COLO668 (cell line): Measurements from ENCODE around the gene TBC1D22A.

Source experiments
- DNase-seq: peaks from one replicate; lab custom pipeline; 2025; ENCODE audit not compliant: unreplicated experiment; lab: John Stamatoyannopoulos, UW

Gene TBC1D22A

DNA sequence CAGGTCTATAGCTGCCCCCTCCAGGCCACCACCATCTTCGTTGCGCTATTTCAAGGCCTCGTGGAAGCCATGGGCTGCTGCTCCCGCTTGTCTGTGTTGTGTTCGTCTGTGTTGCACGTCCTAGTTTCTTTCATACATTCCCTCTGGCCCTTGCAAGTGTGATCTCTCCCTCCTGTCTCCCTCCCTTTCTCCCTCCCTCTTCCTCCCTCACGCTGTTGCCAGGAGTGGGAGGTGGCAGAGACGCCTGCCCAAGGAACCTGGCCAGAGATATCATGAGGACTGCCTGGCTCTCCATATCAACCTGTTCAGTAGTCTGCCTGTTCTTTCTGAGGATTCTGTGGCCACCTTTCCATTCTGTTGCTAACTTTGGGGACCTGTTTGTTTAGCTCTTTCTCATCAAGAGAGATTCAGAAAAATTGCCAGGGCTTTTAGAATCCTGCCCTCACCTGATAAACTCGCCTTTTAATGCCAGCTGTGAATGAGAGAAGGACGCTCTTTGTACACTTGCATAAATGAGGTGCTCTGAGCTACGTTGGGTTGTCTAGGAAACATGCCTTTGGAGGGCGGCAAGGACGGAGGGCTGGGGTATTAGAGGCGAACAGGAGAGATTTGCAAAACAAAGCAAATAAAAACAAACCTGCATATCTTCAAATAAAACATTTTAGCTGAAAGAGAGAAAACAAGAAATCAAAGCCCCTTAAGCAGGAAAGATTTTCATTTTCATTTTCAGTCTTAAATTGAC lies 185.2 kb downstream of the TBC1D22A start:
- DNase-seq = no peak

DNA sequence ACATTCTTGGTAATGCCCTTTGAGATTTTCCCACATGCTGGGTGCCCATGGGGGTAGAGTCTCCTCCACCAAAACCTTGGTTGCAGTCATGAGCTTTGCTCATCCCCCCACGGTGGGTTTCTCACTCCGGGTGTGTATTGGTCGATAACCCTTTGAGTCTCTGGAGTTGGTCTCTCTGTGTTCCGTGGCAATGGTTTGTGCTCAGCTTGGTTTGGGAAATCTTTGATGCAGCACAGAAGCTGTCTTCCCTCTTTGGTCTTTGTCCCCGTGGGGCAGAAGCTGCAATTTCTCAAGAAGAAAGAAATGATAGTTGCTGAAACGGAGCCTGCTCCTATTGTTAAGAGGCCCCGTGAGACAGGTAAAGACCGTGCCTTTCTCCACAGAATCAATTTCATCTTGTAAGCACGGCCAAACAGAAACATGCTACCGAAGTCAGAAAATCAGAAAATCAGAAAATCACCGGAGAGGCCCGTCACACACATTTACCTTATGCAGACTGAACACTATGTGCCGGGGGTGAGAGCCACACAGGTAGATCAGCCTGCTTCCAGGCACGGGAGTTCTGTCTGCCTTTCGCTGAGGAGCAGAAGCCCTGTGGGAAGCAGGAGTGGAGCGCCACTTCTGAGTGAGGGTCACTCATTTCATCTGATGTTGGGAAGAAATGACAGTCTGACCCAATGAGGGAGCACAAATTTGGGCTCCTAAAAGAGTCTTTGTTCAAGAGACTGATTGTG lies 186.1 kb downstream of the TBC1D22A start:
- DNase-seq = no peak

DNA sequence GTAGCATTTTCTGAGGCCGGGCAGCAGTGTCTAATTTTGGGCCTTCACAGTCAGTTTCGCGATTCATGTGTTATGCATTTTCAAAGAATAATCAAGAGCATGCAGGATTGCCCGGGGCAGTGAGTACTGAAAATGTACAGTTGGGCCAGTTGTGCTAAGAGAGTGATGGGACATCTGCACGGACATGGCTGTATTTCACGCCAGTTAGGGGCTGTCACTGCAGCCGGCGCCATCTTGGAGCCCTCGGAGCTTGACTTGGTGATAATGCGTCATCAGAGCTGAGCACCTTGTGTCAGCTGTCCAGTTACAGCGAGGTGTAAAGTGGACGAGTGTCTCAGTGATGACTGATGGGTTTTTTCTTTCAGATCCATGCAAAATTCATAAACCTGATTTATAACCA lies 188.9 kb downstream of the TBC1D22A start:
- no peak for DNase-seq

DNA sequence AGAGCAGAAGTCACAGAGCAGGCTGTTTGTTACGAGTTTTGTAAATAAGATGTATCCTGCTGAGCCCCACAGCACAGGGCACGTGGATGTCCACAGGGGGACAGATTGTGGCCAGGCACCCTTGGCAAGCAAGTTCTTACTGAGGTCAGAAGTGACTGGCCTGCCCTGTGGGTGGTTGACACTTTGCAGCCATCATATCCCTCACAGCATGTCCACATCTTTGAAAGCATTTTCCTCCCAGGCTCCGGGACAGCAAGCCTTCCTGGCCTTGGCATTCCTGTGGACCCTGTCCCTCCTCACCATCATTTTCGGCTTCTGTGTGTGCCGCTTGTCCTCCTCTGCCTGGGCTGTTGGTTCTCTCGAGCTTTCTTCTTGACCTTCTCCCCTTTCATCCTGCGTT lies 189.5 kb downstream of the TBC1D22A start:
- DNase-seq = no peak

DNA sequence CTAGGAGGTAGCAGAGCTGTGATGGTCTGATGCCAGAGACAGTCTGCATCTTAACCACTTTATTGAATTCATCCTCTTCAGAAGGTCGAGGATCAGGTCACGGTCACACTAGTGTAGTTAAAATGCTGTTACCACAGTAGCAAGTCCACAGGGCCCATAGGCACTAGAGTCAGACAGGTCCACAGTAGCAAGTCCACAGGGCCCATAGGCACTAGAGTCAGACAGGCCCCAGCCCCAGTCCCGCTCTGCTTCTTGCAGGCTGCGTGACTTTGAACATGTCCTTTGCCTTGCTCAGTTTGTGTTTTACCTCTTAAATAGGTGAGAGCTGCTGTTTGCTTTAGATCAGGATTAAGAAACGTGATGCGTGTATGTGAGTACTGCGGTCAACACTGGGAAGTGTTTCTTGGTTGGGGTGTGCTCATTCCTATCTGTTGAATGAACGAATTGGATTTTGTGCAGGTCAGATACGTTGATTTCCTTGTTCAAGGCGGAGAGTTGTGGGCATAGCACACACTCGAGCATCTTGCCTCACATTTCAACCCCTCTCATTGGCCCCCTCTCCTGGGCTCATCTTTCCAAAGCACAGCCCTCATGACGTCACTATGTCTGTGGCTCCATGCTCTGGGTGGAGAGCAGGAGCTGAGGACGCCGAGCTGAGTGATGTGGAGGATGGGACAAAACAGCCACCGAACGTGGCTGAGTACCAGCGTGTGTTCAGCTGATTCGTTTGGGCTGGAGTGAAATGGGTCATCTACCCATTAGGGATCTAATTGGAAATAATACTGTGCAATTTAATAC lies 191.7 kb downstream of the TBC1D22A start:
- no peak for DNase-seq

DNA sequence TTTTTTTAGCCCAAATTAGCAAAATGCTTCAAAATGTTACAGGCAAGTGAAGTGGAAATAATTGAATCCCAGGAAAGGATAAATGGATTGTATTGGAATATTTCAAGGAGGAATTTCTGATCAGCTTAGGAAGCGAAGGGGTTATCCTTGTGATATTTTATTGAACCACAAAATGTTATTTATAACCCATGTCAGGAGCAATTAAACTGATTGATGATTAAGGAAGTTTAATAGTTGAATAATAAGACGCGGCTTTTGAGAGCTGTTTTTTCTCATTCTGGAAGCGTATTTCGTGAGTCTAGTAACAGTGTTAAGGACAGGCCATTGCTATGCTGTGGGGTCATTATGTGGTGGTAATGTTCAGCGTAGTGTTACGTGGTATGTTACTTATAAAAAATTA lies 192.3 kb downstream of the TBC1D22A start:
- no peak for DNase-seq

DNA sequence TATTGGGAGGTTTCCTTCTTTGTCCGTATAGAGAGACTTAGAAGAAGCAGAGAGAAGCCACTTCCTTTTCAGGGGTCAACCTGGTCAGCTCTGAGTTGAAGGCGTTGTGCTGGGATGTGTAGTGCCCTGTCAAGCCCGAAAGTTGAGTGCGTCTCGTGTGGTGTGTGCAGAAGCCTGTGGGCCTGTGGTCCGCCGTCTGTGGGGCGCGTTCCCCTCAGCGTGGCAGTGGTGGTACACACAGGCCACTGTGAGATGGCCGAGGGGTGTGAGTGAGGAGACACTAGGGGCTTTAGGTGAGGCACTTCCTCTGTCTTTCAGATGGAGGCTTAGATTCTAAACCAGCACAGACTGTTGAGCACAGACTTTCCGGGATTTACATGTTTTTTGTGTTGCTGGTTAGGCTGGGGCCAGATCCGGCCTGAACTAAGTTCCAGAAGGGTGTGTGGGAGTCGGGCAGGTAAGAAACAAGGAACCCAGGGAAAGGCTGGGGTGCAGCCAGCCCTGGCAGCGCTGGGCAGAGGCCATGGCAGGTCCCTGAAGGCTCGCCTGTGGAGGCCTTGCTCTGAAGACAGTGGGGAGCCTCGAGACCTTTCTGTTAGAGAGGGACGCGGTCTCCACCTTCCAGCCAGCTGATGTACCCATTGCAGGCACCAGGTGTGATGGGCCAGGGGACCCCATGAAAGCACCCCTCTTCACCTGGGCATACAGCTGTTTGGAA lies 194.2 kb downstream of the TBC1D22A start:
- DNase-seq = no peak

DNA sequence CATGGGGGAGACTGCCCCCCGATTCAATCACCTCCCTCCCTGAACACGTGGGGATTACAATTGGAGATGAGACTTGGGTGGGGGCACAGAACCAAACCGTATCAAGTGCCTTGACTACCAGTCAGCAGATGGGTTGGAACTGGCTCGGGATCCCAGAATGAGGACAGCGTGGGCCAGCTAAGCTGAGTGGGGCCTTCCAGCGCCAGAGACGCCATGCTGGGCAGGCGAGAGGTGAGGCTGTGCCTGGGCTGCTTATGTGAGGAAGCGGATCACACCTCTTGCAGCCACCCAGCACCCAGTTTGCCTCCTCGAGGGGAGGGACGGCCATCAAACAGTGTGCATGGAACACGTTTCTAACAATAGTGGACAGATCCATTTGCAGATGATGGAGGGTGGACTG lies 195.1 kb downstream of the TBC1D22A start:
- DNase-seq = no peak

DNA sequence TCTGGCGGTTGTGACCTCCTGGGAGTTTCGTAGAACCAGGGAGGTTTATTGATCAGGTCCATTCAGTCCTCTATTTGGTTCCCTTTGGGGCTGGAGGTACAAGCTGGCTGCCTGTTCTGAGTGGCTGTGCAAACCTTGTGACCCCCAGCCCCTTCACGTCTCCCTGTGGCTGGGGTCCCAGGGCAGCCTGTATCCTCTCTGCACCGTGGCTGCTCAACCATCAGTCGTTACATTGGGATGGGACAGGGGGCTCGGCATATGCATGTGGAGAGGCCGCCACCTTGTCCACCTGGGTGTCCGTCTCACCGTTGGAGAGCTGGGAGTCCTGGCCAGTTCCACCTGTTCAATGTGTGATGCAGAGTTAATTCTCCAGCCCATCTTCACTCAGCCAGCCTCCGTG lies 195.7 kb downstream of the TBC1D22A start:
- DNase-seq = no peak

DNA sequence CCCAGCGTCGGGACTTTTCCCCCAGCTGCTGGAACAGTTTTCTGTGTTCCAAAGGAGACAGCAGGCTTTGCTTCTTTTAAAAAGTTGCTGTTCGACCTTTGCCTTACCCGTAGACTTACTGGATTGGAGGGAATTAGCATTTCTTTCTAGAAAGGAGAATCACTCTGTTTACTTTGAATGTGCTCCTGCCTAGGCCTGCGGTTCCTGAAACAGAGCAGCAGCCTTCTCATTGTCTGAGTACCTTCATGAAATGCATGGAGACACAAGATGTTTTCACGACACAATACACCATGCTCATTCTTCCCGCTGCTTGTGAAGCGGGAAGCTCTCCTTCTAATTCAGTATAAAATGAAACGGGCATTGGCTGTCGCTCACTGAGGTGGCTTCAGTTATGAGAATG lies 196.2 kb downstream of the TBC1D22A start:
- no peak for DNase-seq

DNA sequence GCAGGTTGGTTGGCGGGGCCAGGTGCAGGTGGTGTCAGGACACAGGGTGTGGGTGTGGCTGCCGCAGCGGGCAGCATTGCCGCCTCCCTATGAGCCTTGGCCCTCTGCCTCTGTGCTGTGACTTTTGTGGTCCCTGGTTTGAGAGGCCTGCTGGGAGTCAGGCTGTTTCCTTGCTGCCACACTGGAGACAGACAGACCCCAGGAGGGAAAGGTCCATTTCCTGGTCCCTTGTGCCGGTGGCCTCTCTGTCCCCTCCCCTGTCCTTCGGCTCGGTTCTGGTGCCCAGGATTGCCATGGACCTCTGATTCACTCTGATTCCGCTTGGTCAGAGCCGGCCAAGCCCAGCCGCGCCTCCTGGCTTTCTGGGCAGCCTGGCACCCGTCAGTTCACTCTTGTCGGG lies 196.9 kb downstream of the TBC1D22A start:
- DNase-seq = no peak

DNA sequence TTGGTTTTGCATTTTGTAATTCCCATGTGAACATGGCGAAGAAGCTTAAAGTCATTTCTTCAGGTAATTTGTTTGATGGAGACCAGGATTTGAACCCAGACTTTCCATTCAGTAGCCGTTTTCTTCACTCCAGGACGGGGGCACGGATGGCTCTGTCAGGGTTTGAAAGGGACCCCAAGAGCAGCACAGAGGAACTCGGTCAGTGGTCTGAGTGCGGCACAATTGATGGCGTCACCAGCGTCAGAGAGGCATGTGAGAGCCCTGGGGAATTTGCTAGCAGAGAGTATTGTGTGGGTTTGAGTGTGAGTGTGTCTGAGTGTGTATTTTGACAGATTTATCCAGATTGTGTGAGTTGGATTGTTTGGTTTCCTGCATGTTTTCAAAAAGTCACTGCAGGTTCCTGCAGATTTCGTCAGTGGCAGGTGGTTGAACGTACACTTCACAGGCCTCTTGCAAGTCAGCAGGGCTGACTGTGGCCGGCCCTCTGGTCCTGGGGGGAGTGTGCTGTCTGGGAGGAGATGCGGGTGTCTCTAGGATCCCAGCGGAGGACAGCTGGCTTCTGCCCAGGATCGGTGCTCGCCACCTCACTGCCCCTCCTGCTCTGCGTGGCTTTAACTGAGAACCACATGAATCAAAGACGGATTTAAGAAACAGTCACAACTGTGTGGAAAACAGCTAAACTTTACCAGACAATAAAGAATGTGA lies 199.3 kb downstream of the TBC1D22A start:
- DNase-seq = no peak

DNA sequence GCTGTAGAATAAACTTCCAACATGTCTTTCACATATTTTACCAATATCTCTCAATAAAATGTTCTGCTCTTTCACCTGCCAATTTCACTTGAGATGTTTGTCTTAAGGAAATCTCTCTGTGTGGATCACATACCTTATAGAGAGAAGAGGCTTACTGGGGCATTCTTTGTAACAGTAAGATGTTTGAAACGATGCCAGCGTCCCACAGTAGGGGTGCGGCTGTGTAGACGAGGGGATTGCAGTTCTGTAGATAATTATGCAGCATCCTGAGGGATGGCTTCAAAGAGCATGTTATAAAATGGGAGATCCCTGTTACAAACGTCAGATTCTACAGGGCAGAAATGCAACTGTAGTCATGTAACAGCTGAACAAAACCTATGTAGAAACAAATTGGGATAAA lies 200.0 kb downstream of the TBC1D22A start:
- DNase-seq = no peak

DNA sequence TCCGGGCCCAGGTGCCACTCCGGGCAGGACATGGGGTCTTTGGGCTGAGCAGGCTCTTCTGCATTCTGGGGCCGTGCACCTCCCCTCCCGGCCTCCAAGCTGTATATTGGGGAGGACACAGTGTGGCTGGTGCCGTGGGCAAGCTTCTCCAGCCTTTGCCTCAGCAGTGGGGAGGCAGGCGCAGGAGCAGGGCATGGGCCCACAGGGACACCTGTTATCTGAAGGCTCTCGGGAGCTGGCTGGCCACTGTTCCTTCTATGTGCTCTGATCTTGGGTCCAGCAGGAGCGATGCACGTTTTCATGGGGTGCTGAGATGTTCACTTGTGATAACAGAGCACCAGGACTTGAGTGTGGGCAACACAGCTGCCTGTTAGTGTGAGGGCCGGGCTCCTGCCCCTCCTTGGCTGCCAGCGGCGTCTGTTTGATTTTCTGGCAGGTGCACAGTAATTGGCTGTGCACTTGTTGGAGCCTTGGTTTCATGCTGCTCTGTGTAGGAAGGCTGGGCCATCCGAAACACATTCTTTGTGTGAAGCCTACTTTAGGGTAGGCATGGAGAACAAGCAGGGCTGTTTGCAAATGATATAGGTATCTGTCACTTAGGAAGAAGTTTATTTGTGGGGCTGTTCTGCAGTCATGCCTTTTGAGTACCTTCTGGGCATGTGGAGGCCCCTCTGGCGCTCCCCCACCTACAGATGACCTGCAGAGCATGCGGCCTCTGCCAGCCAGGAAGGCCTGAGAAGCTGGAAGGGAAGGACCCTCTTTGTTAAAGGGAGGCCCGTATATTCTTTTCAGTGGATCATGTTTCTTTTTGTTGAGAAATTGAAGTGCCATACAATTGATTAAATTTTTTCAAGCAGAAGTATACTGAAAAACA lies 201.5 kb downstream of the TBC1D22A start:
- DNase-seq = peak; percentile 81

DNA sequence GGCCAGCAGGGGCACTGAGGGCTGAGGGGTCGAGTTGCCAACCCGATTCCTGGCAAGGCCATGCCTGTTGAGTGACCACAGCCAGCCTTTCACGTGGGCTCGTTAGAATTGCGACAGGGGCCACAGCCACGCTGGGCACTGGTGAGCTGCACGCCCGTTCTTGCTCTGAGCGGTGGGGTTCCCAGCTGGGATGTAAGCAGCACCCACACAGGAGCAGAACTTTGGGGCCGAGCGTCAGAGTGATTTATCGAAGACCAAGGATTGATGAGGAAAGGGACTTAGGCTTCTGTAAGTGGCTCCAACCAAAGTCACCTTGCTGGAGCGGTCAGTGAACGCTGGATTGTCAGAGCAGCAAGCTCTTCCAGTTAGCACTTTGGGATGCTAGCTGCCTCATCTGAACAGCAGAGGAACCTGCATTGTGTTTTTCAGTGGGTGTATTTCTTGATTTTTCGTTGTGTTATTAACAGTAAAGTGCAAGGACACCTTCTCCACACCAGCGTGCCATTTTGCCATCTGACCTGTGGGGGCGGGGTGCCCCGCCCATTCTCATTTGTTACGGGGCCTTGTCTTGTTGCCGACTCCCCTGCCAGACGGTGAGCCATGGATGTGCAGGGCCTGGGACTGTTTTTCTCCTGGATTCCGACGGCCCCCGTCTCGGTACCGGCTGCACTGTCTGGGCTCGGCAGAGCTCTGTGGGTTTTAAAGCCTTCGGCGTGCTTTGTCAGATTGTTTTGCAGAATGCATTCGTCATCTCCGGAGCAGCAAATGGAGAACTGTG lies 202.5 kb downstream of the TBC1D22A start:
- no peak for DNase-seq

DNA sequence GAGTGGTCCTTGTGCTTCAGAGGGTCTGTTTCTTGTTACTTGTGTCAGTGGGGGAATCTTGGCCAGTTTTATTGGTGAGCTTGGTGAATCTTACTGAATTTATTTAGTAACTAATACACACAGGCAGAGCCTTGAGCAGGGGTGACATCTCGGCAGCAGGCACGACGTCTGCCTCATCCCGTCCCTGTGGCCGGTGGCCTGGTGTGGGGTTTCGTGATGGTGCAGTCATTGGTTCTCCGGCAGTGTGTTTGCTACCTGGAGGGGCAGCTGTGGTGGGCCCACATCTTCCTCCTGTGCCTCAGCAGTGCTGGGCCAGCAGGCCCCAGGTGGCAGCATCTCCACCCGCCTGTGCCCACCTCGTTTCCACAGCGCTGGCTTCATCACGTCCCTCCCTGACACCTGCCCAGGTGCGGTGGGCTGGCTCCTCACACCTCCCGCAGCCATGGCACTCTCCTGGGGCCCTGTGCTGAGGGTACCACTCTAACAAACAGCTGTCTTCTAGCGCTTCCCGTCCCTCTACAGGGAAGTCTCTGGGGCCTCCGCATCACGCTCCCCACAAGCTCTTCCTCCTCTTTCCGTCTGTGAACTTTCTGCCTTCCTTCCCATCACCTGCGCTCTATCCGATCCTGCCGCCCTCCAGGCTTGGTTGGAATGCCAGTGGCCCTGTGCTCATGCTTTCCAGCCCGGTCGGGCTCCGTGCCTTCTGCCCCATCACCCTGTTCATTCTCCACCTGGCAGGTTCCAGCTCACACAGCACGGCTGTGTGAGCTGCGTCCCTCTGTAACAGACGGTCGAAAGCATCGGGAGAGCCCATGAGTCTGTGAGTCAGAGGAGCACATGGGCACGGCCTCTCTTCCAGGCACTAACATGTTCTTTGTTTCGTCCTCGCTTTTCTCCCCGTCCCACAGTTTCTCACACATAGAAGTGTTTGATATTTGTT lies 203.4 kb downstream of the TBC1D22A start:
- DNase-seq = no peak

DNA sequence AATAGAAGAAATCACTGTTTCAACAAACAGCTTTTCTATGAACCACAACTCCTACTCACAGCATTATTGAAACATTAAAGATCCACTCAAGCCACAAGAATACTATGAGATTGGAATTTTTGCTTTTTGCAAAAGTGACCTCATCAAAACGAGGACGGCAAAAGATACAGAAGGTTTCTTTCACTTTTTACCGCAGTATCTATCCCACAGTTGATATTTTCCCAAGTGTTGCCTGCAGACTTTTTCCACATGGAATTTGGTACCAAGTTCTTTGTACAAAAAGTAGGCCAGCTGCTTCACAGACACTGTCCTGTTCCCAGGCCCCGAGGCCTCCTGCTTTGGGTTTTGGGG lies 204.0 kb downstream of the TBC1D22A start:
- DNase-seq = no peak

DNA sequence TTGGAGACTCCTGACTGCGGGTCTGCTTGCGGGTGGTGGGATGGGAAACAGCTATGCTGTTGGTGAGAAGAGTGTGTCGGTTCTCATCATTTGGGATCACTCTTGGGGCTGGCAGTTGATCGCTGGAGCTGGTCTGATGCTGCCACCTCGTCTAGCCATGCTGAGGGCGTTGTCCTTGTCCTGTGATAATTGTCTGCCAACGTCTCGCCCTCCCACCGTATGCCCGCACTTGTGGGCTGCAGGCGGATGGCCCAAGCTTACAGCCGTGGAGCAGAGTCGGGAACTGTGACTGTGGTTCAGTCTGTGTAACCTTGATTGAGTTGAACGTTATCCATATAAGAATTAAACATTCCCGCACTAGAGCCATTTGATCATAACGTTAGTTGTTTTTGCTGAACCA lies 204.4 kb downstream of the TBC1D22A start:
- DNase-seq = no peak
